HG02840 (cell line): ENCODE results near the gene RIPK3.
"Not testable (repeated sequence)": the region's sequence is repeated elsewhere in the genome, so short reads cannot be mapped to it uniquely, and the experiment has no call there.

ENCODE experiments used
- ATAC-seq: cut with Tn5 transposase; IDR thresholded peaks from one replicate; pipeline ENCODE4 v1.9.1; 2021; ENCODE audit warnings: mild to moderate bottlenecking, moderate library complexity, moderate number of reproducible peaks; ENCODE audit not compliant: unreplicated experiment, low FRiP score

Gene RIPK3

GRCh38 chr14:24348186-24348585 lies 8.4 kb upstream of the RIPK3 start:
- ATAC-seq: no peak

GRCh38 chr14:24347134-24347533 lies 7.3 kb upstream of the RIPK3 start:
- ATAC-seq: no peak

GRCh38 chr14:24343795-24344660 lies 4.2 kb upstream of the RIPK3 start:
- no peak for ATAC-seq

GRCh38 chr14:24342889-24343288 lies 3.1 kb upstream of the RIPK3 start:
- ATAC-seq: no peak

- ATAC-seq: no peak
Observed at GRCh38 chr14:24340606-24341005, 815 bp upstream of the RIPK3 start.

- no peak for ATAC-seq
Observed at GRCh38 chr14:24338843-24339242, 948 bp downstream of the RIPK3 start.

GRCh38 chr14:24337824-24338175 lies 2.0 kb downstream of the RIPK3 start:
- ATAC-seq: no peak

GRCh38 chr14:24337144-24337823 lies 2.5 kb downstream of the RIPK3 start:
- no peak for ATAC-seq

- no peak for ATAC-seq
Observed at GRCh38 chr14:24335461-24336171, 4.2 kb downstream of the RIPK3 start.

GRCh38 chr14:24334431-24335291 lies 5.1 kb downstream of the RIPK3 start, which contains the start of gene ADCY4:
ADCY4 (minus strand) TSS chr14:24335071; CDS start chr14:24334652, 419 bp downstream.
- no peak for ATAC-seq

GRCh38 chr14:24332268-24332993 lies 7.4 kb downstream of the RIPK3 start:
- ATAC-seq: peak; percentile 68

- no peak for ATAC-seq
Observed at GRCh38 chr14:24331731-24332267, 8.0 kb downstream of the RIPK3 start.

- no peak for ATAC-seq
Observed at GRCh38 chr14:24330973-24331674, 8.7 kb downstream of the RIPK3 start.

GRCh38 chr14:24329736-24330135 lies 10.1 kb downstream of the RIPK3 start:
- ATAC-seq: no peak

- no peak for ATAC-seq
Observed at GRCh38 chr14:24329073-24329663, 10.6 kb downstream of the RIPK3 start.

- ATAC-seq: not testable (repeated sequence)
Observed at GRCh38 chr14:24327914-24328313, 11.9 kb downstream of the RIPK3 start.

- ATAC-seq: no peak
Observed at GRCh38 chr14:24327303-24327702, 12.5 kb downstream of the RIPK3 start.

GRCh38 chr14:24325963-24326362 lies 13.8 kb downstream of the RIPK3 start:
- no peak for ATAC-seq
